Measurements from ENCODE around the gene CLMN. TPM values are rescaled to one million over a fixed set of nuclear protein-coding genes. Genes with fewer than 3 reads are reported as not detected.

CLMN gene
- total and polyA plus RNA-seq, 2 of the 13 experiments (the other 11 are each of a cell fraction or from before 2014, with no cell fraction given): 15.1 to 16.7 TPM

DNA sequence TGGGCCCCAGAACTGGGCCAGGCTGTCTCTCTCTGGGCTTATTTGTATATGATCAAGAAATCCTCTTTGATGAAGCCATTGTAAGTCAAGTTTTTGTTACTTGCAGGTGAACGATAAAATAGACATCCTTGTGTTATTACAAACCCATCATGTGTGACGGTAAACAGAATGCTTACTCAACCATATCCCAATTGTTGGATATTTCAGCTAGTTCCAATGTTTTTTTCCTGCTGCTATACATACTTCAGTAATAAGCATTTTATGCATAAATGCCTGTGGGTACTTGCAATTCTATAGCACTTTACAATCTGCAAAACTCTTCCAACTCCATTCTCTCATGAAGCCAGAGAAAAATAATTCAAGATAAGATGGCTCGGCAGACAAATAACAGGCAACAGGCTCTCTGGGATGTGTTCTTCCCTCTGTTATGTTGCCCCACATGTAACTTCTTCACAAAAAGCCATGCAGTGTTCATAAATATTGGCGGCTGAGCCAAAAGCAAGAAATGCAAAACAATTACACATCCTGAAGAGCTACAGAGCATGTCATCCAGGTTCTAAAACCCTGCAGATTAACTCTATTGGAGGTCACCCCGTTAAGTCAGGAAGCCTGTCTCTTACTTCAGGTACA is 69.5 kb downstream of the CLMN start (continued):
- TF ChIP-seq, protein P1, sequence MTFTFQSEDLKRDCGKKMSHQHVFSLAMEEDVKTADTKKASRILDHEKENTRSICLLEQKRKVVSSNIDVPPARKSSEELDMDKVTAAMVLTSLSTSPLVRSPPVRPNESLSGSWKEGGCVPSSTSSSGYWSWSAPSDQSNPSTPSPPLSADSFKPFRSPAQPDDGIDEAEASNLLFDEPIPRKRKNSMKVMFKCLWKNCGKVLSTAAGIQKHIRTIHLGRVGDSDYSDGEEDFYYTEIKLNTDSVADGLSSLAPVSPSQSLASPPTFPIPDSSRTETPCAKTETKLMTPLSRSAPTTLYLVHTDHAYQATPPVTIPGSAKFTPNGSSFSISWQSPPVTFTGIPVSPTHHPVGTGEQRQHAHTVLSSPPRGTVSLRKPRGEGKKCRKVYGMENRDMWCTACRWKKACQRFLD (CRISPR knock-in tag; IDR thresholded peaks at IDR 0.05; ENCODE audit: borderline replicate concordance): no peak
- TF ChIP-seq KDM2A (CRISPR knock-in tag; IDR thresholded peaks at IDR 0.05; ENCODE audit: borderline replicate concordance, low read depth): no peak
- no peak for TF ChIP-seq RARA (CRISPR knock-in tag; IDR thresholded peaks at IDR 0.05)
- no peak for TF ChIP-seq HMG20B (CRISPR knock-in tag; conservative IDR thresholded peaks at IDR 0.05)
- TF ChIP-seq CREM (IDR thresholded peaks at IDR 0.05): no peak
- TF ChIP-seq CREM (CRISPR knock-in tag; IDR thresholded peaks at IDR 0.05): no peak
- TF ChIP-seq GLMP (CRISPR knock-in tag; IDR thresholded peaks at IDR 0.05; ENCODE audit: borderline replicate concordance): no peak

DNA sequence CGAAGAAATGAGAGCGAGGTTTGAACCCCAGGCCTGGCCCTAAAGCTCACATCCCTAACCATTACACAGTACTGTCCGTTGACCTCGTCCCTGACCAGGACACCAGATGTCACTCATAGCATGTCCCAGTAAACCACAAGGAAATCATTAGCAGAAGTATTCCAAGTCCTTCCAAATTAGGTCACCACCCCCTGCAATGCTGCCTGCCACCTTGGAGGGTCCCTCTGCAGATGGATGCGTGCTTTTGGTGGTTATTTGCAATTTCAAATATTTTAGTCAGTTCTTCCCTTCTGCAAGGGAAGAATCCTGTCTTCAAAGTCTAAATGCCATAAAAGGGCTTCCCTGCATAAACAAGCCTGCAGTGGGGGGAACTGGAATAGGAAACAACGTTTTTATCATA is 71.3 kb downstream of the CLMN start:
- Histone ChIP-seq H3K9ac (ENCODE audit: insufficient read depth, low read depth, low read length) (no peak overlapping the region), H2AFZ (ENCODE audit: low read length) (no peak overlapping the region), H3K36me3 (replicated peaks in 1 of 2; ENCODE audit: control insufficient read depth in 1 of 2, insufficient read depth in 2 of 2, low read length in 2 of 2) (no peaks in the 10 kb centered on the region), H4K20me1 (ENCODE audit: insufficient read depth, low read length) (no peaks in the 10 kb centered on the region), H3K4me1 (ENCODE audit: insufficient read depth, low read length) (peaks cover 23% of the 10 kb centered on the region), H3K4me2 (ENCODE audit: low read depth, low read length) (no peak overlapping the region), H3K9me3 (ENCODE audit: low read length) (no peaks in the 10 kb centered on the region), H3K27ac (ENCODE audit: extremely low read length, insufficient read depth, low read length) (no peak overlapping the region), H3K4me3 (replicated peaks in 1 of 3; ENCODE audit: insufficient read depth in 1 of 3, low read depth in 2 of 3, low read length in 3 of 3) (no peak overlapping the region), H3K79me2 (ENCODE audit: insufficient read depth, low read length) (no peaks in the 10 kb centered on the region), H3K27me3 (ENCODE audit: control insufficient read depth in 1 of 2, insufficient read depth in 2 of 2, low read length in 2 of 2) (no peaks in the 10 kb centered on the region)
- 84% methylated on average over 6 of the region's 6 CpGs for WGBS (ENCODE audit: low lambda C conversion rate)
- POLR2A ChIA-PET: interaction anchor here (1.0 kb wide), 1 partner anchor 274 kb away, joined by 3 read pairs; no protein-coding TSS in a partner anchor
- FAIRE-seq (no peak), DNase-seq (ENCODE audit: low spot score) (no peak), ATAC-seq (no peak)
- intact Hi-C loops (cut with micrococcal nuclease; ENCODE audit: unreplicated experiment): no loop called here
- BruUV-seq (replicated peaks): no TSS peak
- in situ Hi-C loops (cut with HindIII; ENCODE audit: extremely low pct_ligation_motif_present, low pct_unique_long_range_greater_than_20kb): no loop called here
- CTCF ChIA-PET (ENCODE audit: low intra/inter-chr PET ratio, low total read pairs): no interaction called here
- TF ChIP-seq ATF7 (IDR thresholded peaks at IDR 0.05) (no peak), ATF7 (CRISPR knock-in tag; IDR thresholded peaks at IDR 0.05) (no peak), SP1 (IDR thresholded peaks at IDR 0.05) (no peak), SP1 (CRISPR knock-in tag; IDR thresholded peaks at IDR 0.05) (no peak), ZNF563 (CRISPR knock-in tag; IDR thresholded peaks at IDR 0.05) (no peak), ZNF574 (CRISPR knock-in tag; IDR thresholded peaks at IDR 0.05) (no peak), ELF3 (CRISPR knock-in tag; IDR thresholded peaks at IDR 0.05) (no peak), ZNF335 (CRISPR knock-in tag; IDR thresholded peaks at IDR 0.05) (no peak), ZNF619 (CRISPR knock-in tag; IDR thresholded peaks at IDR 0.05) (no peak)
- TF ChIP-seq, protein P2, sequence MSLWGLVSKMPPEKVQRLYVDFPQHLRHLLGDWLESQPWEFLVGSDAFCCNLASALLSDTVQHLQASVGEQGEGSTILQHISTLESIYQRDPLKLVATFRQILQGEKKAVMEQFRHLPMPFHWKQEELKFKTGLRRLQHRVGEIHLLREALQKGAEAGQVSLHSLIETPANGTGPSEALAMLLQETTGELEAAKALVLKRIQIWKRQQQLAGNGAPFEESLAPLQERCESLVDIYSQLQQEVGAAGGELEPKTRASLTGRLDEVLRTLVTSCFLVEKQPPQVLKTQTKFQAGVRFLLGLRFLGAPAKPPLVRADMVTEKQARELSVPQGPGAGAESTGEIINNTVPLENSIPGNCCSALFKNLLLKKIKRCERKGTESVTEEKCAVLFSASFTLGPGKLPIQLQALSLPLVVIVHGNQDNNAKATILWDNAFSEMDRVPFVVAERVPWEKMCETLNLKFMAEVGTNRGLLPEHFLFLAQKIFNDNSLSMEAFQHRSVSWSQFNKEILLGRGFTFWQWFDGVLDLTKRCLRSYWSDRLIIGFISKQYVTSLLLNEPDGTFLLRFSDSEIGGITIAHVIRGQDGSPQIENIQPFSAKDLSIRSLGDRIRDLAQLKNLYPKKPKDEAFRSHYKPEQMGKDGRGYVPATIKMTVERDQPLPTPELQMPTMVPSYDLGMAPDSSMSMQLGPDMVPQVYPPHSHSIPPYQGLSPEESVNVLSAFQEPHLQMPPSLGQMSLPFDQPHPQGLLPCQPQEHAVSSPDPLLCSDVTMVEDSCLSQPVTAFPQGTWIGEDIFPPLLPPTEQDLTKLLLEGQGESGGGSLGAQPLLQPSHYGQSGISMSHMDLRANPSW (CRISPR knock-in tag; IDR thresholded peaks at IDR 0.05; ENCODE audit: borderline replicate concordance): no peak

Measured in HepG2 (cell line).